ENCODE results near the gene BRD4.

The BRD4 gene

DNA sequence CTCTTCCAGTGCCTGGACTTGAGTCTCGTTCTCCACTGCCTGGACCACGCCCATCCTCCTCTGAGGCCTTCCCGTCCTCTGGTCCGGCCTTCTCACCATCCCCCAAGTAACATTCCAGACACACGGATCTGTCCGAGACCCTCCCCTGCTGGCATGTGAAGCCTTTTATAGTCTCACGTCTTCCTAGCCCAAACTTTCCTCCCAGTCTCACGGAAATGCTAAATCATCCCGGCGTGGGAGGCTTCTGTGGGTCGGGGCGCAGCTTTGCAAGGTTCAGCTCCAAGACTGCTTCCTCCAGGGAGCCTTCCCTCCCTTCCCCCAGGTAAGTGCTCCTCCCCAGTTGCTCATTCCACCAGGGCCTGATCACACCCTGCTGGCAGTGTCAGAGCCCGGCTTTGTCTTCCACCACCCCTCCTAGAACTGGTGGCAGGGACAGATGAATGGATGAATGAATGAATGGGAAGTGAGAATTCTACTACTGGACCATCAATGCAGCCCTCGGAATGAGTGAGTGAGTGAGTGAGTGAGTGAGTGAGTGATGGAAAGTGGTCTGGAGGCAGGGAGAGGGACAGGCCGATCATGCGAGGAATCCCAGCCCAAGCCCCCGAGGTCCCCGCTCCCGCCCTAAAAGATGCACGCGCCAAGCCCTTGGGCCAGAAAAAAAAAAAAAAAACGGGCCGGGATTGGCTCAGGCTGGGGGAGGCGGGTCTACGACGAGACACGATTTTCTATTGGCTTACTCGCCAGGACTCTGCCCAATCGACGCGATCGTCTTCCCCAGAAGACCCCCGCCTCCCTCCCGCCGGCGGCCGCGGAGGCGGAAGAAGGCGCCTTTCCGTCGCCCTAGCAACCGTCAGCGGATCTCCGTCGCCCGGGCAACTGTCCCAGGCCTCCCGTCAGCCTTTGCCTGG is 109.3 kb downstream of the BRD4 start:
- no peak for DNase-seq

DNA sequence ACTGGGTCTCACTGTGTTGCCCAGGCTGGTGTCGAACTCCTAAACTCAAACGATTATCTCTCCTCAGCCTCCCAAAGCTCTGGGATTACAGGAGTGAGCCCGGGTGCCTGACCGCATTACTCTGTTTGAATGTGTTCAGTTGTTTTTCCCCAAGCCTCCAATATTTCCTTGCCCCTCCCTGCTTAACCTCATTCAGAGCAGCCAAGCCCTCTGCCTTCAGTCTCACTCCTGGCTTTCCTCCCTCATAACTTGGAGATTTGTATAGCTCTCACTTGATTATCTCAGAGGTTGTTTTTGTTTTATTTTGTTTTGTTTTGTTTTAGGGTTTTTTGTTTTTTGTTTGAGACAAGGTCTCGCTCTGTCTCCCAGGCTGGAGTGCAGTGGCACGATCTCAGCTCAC is 111.5 kb downstream of the BRD4 start:
- DNase-seq: no peak

DNA sequence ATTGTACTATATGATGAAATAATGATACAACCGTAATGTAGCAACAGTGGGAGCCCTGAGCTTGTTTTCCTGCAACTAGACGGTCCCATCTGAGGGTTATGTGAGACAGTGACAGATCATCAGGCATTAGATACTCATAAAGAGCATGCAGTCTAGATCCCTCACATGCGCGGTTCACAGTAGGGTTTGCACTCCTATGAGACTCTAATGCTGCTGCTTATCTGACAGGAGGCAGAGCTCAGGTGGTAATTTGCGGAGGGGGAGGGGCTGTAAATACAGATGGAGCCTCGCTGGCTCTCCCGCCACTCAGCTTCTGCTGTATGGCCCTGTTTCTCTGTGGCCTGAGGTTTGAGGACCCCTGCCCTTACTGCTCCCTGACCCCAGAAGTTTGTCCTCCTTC is 113.8 kb downstream of the BRD4 start:
- DNase-seq: no peak

DNA sequence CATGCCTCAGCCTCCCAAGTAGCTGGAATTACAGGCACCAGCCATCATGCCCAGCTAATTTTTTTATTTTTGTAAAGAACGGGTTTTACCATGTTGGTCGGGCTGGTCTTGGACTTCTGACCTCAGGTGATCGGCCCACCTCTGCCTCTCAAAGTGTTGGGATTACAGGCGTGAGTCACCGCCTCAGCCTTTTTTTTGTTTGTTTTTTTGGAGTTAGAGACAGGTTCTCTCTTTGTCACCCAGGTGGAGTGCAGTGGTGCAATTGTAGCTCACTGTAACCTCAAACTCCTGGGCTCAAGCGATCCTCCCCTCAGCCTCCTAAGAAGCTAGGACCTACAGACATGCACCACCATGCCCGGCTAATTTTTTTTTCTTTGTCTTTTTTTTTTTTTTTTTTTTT is 116.0 kb downstream of the BRD4 start:
- DNase-seq: no peak

DNA sequence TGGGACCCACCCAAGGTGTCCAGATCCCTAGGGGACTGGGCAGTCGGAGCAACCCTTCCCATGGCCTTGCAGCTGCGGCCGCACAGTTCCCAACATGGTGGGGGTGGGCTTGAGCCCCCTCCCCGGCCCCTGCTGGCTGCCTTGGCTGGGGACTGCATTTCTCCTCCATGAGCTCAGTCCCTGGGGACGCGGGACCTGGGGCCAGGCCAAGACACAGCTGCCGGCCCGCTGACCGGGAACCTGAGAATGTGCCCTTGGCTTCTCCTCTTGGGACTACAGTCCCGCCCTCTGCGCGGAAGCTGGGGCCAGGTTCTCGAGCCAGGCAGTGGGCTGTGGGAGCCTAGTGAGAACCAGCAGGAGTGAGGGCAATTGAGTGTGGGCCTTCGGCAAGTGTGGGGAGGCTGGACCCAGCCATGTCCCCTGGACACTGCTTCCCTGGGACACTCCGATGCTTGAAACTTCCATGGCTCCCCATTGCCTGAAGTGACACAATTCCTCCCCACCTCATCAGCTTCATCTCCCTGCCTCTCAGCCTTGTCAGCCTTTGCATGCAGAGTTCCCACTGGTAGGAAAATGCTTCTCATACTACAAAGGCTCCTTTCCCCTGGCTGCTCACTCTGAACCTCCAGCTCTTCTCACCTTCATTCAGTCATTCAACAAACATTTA is 118.5 kb downstream of the BRD4 start:
- DNase-seq: no peak

DNA sequence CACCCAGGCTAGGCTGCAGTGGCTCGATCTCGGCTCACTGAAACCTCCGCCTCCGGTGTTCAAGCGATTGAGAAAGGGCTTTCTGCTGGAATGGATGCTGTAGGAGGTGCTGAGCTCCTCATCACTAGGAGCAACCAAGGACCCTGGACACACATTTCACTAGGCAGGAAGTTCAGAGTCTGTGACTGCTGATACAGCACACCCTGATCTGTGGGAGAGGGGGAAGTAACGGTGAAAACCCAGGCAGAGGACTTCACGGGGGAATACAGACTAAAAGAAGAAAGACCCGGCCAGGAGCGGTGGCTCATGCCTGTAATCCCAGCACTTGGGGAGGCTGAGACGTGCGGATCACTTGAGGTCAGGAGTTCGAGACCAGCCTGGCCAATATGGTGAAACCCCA is 119.6 kb downstream of the BRD4 start:
- no peak for DNase-seq

DNA sequence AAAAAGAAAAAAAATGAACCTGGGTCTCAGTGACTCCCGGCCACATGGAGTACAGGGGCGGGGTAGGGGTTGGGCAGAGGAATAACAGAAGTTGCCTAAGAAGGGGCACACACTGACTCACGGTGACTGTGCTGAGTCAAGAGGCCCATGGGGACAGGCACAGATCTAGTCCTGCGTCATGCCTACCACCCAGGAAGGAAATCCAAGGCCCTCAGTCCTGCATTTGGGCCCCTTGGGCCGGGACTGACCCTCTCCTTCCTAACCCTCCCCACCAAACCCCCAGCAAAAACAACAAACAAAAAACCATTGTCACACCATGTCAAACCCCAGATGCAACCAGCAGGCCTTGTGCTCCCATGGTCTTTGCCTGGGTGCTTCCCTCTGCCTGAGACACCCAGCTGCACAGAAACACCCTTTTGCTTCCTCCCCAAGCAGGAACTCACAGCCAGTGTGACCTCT is 122.0 kb downstream of the BRD4 start:
- no peak for DNase-seq

DNA sequence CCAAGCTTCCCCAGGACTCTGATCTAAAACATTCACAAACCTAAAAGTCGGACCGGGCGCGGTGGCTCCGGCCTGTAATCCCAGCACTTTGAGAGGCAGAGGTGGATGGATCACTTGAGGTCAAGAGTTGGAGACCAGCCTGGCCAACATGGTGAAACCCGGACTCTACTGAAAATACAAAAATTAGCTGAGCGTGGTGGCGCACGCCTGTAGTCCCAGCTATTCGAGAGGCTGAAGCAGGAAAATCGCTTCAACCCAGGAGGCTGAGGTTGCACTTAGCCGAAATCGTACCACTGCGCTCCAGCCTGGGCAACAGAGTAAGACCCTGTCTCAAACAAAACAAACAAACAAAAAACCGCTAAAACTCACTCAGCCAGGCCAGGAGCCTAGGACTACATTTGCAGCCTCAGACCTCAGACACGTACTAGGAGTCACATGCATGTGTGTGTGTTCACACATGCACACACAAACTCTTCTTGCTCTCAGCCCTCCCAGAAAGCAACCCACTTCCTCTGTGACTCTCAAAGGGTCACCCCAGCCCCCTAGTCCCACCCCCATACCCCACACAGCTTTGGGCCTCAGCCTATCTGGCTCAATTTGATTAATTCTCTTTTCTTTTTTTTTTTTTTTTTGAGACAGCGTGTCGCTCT is 130.8 kb downstream of the BRD4 start:
- no peak for DNase-seq

DNA sequence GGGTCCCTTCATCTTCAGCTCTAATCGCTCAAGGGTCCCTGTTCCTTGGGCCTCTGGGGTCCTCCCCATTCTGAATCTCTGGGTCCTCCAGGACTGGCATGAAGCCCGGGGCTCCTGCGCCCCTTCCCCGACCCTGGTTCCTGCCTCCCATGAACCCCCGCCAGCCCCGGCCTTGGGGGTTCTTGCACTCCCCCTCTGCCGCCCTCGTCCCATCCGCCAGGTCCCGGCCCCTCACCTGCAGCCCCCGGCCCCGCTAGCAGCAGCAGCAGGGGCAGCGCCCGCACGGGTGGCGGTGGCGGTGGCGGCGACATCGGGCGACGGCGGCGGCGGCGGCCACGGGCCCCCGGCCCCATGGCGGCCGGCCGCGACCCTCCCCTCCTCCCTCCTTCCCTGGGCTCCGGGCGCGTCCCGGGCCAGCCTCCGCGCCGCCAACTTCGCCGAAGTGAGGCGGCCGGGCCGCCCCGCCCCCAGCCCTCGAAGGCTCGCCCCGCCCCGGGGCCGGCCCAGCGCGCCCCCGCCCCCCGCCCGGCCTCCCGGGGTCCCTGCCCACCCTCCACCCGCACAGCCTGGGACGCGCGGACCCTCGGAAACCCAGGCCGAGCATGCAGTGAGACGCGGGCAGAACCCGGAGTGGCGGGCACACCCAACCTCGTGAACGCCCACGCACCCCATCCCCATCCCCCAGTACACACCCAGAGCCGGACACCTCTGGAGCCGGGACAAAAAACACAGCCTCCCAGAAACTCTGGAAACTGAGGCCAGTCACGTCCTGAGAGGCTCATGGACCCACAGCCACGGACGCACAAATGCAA is 131.6 kb downstream of the BRD4 start, which contains the start of gene NOTCH3:
NOTCH3 (minus strand) TSS at position 443 of the 812 bp plus-strand sequence; CDS start at position 353, 90 bp downstream.
- DNase-seq: no peak

DNA sequence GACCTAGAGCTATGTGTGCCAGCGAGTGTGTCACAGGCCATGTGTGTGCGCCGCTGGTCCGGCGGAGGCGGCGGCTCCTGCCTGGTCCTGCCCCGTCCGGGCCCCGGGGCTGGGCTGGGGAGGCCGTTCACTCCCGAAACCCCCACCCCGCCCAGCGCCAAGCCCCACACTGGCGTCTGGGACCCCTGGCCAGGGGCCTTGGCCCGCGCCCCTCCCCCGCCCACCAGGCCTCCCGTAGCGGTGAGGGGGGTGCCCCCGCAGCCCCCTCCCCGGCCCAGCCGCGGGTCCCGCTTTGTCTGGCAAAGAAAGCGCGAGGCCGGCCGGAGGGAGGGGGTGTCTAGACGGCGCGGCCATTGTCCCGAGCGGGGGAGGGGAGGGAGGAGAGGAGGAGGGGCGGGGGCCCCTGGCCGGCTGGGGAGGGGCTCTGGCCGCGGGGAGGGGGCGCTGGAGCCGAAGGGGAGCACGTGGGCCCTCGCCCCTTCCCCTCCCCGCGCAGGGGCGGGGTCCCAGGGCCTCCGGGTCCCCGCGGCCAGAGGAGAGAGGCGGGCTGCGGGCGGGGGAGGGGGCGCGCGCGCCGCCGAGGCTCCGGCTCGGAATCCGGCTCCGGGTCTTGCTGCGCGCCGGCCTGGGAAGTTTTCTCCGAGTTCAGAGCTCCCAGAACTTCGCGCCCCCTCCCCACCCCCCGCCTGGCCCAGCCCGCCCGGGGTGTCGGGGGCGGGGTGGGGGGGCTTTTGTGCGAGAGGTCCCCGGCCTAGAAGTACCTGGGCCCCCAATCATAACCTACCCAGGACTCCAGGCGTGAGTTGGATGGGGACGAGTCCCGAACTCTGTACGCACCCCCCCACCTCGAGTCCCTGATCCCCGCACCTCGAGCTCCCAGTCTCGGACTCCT is 132.4 kb downstream of the BRD4 start:
- DNase-seq: no peak

DNA sequence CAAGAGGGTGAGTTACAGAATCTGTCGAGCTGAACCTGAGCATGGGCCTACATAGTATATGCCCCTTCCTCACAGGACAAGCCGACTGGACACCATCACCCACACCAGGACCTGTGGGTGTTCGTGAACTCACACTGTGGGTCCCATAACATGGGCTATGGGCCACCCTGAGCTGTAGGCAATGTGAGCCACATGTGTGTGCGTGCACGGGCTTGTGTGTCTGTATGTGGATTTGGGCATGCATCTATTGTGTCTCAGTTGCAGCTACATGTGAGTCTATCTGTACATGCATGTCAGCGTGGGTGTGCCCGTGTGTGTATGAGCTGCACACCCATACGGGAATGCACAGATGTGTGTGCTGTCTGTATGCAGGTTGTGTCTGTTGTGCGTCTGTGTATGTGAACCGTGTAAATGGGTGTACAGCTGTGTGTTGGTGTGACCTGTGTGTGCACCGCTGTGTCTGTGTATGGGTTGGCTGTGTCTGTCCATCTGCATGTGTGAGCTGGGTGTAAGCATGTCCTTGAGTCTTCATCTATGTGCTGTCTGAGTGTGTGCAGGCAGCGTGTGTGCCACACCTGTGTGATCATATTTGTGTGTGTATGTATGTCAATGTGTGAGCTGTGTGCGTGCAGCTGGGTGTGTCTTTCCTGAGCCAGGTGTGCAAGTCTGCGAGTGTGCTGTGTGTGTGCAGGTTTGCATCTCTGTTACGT is 133.2 kb downstream of the BRD4 start:
- no peak for DNase-seq

DNA sequence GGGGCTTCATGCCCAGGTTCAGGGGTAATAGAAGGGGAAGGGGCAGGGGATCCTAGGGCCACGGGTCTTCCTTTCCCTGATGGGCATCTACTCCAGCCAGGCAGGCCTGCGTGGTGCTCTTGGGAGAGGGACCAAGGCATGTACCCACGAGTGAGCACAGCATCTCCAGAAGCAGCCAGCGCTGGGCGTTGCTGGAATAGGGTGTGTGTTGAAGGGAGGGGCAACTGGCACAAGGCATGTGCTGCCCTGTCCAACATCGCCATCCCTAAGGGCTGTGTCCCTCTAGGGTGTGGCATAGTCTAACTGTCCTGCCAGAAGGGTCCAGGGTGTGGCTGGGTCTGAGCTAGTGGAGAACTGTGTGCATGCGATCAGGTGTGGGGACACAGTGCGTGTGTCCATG is 134.4 kb downstream of the BRD4 start:
- no peak for DNase-seq

DNA sequence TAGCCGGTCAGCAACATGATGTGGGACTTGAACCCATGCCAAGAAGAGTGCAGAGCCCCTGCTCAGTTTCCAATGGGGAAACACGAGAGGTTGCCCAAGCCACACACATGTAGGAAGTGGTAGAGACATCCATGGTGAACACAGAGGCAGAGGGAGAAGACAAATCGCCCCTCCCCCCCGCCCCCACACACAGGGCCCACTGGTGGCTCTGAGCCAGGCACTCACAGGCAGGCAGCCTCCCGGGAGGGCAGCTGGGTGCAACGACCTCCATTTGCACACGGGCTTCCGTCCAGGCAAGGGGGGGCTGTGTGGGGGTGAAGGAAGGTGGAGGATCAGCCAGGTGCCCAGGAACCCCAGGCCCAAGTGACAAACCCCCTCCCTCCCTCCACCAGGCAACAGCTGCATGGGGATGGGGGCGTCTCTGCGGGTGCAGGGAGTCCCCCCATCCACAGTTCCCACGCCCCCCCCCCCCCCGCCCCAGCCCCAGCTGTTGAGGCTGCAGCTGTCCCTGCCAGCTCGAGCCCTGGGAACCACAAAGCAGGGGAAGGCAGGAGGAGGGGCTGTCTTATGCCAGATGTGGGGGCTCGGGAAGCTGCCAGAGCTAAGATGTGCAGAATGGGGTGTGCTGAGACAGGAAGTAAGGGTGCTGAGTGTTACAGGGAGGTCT is 134.9 kb downstream of the BRD4 start:
- DNase-seq: no peak

DNA sequence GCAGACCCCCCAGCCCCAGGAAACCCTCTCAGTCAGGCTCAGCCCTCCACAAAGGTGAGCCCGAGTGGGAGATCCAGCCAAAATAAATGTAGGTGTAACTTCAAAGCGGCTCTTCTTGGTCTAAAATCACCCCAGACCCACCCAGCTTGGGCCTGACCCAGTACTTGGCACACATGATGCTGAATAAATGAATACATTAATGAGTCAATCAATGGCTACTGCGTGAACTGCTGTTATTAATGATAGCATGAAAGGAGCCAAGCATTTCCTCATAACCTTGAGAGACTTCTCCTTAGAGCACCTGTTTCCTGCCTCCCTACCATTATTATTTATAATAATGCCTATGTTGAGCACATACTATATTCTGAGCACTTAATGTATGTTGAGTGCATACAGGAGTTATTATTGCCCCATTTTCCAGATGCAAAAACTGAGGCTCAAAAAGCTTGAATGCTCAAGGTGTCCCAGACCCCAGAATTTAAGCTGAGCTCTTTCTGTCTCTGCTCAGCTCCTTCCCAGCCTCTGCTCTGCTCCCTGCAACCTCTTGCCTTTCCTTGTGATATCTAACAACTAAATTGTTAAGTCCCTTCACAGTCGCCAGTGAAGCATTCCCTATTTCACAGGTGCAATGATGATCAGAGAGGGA is 135.9 kb downstream of the BRD4 start:
- no peak for DNase-seq

DNA sequence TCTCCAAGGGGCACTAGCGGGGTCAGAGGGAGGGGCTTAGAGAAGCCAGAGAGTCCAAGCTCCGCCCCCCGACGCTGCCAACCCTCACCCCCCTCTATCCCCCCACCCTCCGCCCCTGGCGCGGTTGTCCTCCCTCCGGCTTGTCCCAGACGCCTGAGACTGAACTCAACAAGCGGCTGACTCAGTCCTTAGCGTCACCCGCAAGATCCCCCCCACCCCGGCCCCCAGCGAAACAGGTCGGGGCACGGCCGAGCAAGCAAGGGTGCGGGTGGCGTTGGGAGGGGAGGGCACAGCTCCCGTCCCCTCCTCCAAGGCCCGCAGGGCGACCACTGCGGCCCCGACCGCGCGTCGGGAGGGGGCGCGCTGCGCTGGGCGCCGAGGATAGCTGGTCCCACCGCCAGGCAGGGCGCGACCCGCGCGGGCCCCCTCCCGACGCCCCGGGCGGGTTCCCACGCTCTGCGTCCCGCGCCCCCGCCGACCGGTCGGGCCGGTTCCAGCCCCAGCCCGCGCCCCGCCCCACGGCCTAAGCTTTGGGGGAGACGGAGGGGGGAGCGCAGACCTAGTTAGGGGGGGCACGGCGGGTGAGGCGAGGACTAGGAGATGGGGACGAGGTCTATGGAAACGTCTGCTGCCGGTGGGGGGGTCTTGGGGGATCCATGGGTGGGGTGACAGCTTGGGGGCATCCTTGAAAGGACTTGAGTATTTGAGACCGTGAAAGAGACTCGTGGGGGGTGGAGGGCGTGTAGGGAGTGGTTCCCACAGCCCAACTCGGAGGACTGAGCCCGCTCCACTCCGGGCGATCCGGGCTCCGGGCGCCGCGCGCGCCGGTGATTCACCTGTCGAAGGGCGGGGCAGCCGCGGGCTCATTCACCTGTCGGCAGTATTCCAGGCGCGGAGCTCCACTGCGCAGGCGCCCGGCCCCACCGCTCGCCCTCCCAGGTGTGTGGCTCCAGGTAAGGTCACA is 136.7 kb downstream of the BRD4 start:
- DNase-seq: no peak

DNA sequence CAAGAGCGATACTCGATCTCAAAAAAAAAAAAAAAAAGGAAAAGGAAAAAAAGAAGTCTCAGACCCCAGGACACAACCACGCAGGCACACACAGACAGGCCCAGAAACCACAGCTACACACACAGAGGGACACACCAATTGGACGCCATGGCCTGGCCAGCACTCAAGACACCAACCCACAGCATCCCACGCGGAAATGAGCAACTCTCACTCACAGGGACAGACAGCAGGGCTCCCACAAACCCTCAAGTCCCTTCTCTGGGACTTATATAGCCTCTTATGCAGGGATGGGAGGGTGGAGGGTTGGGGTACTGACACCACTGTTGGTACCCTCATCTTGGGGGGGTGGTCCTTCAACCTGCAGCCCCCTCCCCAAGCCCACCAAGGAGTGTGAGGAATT is 137.4 kb downstream of the BRD4 start:
- DNase-seq: no peak

DNA sequence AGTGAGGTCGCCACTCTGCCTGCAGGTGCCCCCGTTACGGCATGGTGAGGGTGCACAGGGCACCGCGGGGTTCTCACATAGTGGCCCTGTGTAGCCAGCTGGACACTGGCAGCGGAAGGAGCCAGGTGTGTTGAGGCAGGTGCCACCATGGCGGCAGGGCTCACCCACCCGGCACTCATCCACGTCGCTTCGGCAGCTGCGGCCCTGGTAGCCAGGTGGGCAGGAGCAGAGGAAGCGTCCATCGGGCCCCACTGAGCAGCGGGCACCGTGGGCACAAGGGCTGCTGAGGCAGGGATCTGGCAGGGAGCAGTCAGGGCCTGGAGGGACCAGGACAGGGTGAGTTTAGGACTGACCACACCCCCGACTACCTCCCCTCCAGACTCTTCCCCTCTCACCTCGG is 140.4 kb downstream of the BRD4 start:
- no peak for DNase-seq

DNA sequence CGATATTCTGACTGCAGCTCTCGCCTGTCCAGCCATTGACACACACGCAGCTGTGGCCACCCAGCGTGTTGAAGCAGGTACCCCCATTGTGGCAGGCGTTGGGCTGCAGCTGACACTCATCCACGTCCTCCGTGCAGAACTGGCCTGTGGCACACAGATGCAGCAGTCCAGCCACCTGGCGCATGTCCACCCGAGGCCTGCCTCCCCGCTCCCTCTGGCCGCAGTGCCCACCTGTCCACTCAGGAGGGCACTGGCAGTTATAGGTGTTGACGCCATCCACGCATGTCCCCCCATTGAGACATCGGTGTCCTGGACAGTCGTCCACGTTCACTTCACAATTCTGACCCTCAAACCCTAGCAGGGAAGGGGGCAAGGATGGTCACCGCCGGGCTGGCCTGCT is 140.8 kb downstream of the BRD4 start:
- DNase-seq: no peak

DNA sequence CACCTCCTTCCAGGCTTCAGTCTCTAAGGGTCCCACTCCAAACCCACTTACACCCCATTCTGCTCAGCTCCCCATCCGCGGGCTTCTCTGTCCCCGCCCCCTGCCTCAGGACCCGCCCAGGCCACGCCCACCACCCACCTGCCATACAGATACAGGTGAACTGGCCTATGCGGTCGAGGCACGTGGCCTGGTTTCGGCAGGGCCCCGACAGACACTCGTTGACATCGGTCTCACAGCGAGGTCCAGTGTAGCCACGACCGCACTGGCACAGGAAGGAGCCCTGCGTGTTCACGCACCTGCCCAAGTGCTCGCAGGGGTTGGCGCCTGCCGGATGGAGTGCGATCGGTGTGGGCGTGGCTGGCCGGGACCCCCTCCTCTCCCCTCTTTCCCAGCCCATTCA is 143.5 kb downstream of the BRD4 start:
- DNase-seq: no peak
